Hematopoietic multipotent progenitor cell (in vitro differentiated cells): ENCODE results near the gene TGFBR3L. TPM values are rescaled to one million over a fixed set of nuclear protein-coding genes. Genes with fewer than 3 reads are reported as not detected.
A peak's percentile ranks its signal among the peaks of the same experiment; 100 is the strongest.
"Not testable (repeated sequence)": the region's sequence is repeated elsewhere in the genome, so short reads cannot be mapped to it uniquely, and the experiment has no call there.

Source experiments
- DNase-seq, 3 donors: peaks; one replicate each; pipeline ENCODE4 v3.0.0-alpha.2; 2011 to 2015; ENCODE audit warnings: low read depth in 2 of 3, low spot score in 2 of 3
- total RNA-seq: library from RNA; depleted of rRNA; stranded (reverse); fragments of >200 nt; gene quantifications from one replicate; pipeline ENCODE4 v1.2.3, GENCODE V29; 2012

TGFBR3L gene
- total RNA-seq, 1 donor: not detected

- DNase-seq: peak; percentile 80 to 95 (median 87)
Observed at GRCh38 chr19:7944177-7944761, 29.6 kb downstream of the TGFBR3L start.

GRCh38 chr19:7947939-7948338 is 33.3 kb downstream of the TGFBR3L start:
- no peak for DNase-seq

- DNase-seq: no peak
Observed at GRCh38 chr19:7953060-7953459, 38.4 kb downstream of the TGFBR3L start.

GRCh38 chr19:7953576-7953975 is 38.9 kb downstream of the TGFBR3L start:
- no peak for DNase-seq

GRCh38 chr19:7955696-7956095 is 41.1 kb downstream of the TGFBR3L start:
- DNase-seq: no peak

- DNase-seq: peak in 2 of 3 donors; percentile 18 to 57
Observed at GRCh38 chr19:7959211-7959610, 44.6 kb downstream of the TGFBR3L start.

GRCh38 chr19:7961082-7961481 is 46.5 kb downstream of the TGFBR3L start:
- not testable (repeated sequence) for DNase-seq

GRCh38 chr19:7961920-7962626 is 47.4 kb downstream of the TGFBR3L start:
- DNase-seq: no peak

- DNase-seq: no peak
Observed at GRCh38 chr19:7962644-7963268, 48.1 kb downstream of the TGFBR3L start.

- no peak for DNase-seq
Observed at GRCh38 chr19:7963566-7963965, 48.9 kb downstream of the TGFBR3L start.

- no peak for DNase-seq
Observed at GRCh38 chr19:7965259-7965841, 50.7 kb downstream of the TGFBR3L start.

GRCh38 chr19:7965921-7966665 is 51.5 kb downstream of the TGFBR3L start:
- DNase-seq: no peak

- DNase-seq: no peak
Observed at GRCh38 chr19:7968008-7968795, 53.6 kb downstream of the TGFBR3L start.

Other genes with a start within 250 kb of the TGFBR3L start
- 0.54 TPM for gene RETN, start 245.8 kb upstream of the TGFBR3L start, total RNA-seq
- 0.27 TPM for gene MCEMP1, start 237.7 kb upstream of the TGFBR3L start, total RNA-seq
- gene TRAPPC5, start 234.0 kb upstream of the TGFBR3L start, total RNA-seq: 52.0 TPM
- gene FCER2, start 212.7 kb upstream of the TGFBR3L start, total RNA-seq: 2.7 TPM
- gene CLEC4G, start 182.7 kb upstream of the TGFBR3L start, total RNA-seq: under 0.01 TPM
- not detected for gene CD209, start 167.3 kb upstream of the TGFBR3L start, total RNA-seq
- under 0.01 TPM for gene CLEC4M, start 151.6 kb upstream of the TGFBR3L start, total RNA-seq
- gene EVI5L, start 84.6 kb upstream of the TGFBR3L start, total RNA-seq: 18.6 TPM
- gene PRR36, start 40.4 kb upstream of the TGFBR3L start, total RNA-seq: under 0.01 TPM
- 0.27 TPM for gene LRRC8E, start 26.3 kb upstream of the TGFBR3L start, total RNA-seq
- 21.5 TPM for gene MAP2K7, start 11.0 kb upstream of the TGFBR3L start, total RNA-seq
- 11.3 TPM for gene SNAPC2, start 5.5 kb downstream of the TGFBR3L start, total RNA-seq
- 1.9 TPM for gene CTXN1, start 11.3 kb downstream of the TGFBR3L start, total RNA-seq
- 44.7 TPM for gene TIMM44, start 28.8 kb downstream of the TGFBR3L start, total RNA-seq
- gene ELAVL1, start 90.8 kb downstream of the TGFBR3L start, total RNA-seq: 44.4 TPM
- 0.27 TPM for gene CCL25, start 137.9 kb downstream of the TGFBR3L start, total RNA-seq
- gene FBN3, start 234.8 kb downstream of the TGFBR3L start, total RNA-seq: not detected